MM.1S (cell line): ENCODE data around the gene METTL22.

Experiments
- EZH2 ChIP-seq: fragments of 300-600 bp; sonication (generic); optimal IDR thresholded peaks from 2 replicates; pipeline ENCODE3; 2017; ENCODE audit warnings: low read depth, mild to moderate bottlenecking, antibody characterized with exemption, low read length, mixed read lengths
- TF ChIP-seq, protein P1 (sequence below): fragments of 300-600 bp; sonication (generic); IDR thresholded peaks from 2 replicates; pipeline ENCODE4 v1.5.1; 2016; ENCODE audit warnings: antibody characterized with exemption, low read length, mixed read lengths

DNA sequence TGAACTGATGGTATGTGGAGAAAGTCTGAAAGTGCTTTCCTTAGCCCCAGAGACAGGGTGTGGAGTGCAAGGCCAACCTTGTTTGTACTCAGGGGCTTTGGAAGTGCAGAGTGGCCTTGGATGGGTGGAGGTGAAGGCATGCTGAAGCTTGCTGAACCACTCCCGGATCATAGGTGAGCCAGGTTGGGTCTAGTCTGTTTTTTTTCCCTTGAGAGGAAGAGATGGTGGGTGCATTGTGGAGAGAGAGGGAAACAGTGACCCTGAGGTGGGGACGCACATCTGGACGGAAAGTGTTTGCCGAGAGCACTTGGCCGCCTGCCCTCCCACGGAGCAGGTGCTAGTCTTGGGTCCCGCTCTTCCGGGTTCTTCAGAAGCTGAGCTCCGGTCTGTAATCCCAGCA lies 65.4 kb downstream of the METTL22 start:
- TF ChIP-seq, protein P1, sequence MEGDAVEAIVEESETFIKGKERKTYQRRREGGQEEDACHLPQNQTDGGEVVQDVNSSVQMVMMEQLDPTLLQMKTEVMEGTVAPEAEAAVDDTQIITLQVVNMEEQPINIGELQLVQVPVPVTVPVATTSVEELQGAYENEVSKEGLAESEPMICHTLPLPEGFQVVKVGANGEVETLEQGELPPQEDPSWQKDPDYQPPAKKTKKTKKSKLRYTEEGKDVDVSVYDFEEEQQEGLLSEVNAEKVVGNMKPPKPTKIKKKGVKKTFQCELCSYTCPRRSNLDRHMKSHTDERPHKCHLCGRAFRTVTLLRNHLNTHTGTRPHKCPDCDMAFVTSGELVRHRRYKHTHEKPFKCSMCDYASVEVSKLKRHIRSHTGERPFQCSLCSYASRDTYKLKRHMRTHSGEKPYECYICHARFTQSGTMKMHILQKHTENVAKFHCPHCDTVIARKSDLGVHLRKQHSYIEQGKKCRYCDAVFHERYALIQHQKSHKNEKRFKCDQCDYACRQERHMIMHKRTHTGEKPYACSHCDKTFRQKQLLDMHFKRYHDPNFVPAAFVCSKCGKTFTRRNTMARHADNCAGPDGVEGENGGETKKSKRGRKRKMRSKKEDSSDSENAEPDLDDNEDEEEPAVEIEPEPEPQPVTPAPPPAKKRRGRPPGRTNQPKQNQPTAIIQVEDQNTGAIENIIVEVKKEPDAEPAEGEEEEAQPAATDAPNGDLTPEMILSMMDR, result no peak
- TF ChIP-seq EZH2, result no peak
